AG04450 (cell line): Measurements from ENCODE around the gene GPX3. TPM values are rescaled to one million over a fixed set of nuclear protein-coding genes. Genes with fewer than 3 reads are reported as not detected.

Experiments
- CTCF ChIA-PET: fragments of 300-600, 350-600 bp; formaldehyde crosslinking; extraction: SDS; loops from one replicate; lab custom pipeline; 2022; ENCODE audit warnings: antibody characterized with exemption, inconsistent platforms; lab: Charles Lee
- POLR2A ChIA-PET: fragments of 350-600 bp; formaldehyde crosslinking; extraction: SDS; loops from one replicate; lab custom pipeline; 2021; ENCODE audit warnings: antibody characterized with exemption, inconsistent platforms; lab: Yijun Ruan, JAX
- DNase-seq: peaks from one replicate; pipeline ENCODE4 v3.0.0-alpha.2; 2011; ENCODE audit warnings: low read depth, low spot score
- H3K27ac ChIP-seq: one replicate; pipeline ENCODE4 v1.5.1; 2012; ENCODE audit warnings: low read depth, low read length, control low read depth
- H3K27me3 ChIP-seq: one replicate; pipeline ENCODE4 v1.6.0; 2012; ENCODE audit warnings: low read length; ENCODE audit not compliant: control insufficient read depth, insufficient read depth
- H3K4me3 ChIP-seq: 2 replicates; pipeline ENCODE4 v1.5.1; 2011; ENCODE audit warnings: mild to moderate bottlenecking, low read depth, low read length, control low read depth
- H3K9me3 ChIP-seq: 2 replicates; pipeline ENCODE4 v1.5.1; 2012; ENCODE audit warnings: low read length; ENCODE audit not compliant: control insufficient read depth, insufficient read depth
- polyA plus RNA-seq: library from polyadenylated mRNA; depleted of rRNA; stranded (reverse); fragments of >200 nt; gene quantifications from 2 replicates; pipeline ENCODE4 v1.2.3, GENCODE V29; 2011
- TF ChIP-seq, protein P1 (sequence below): IDR thresholded peaks from 2 replicates; pipeline ENCODE4 v1.5.1; 2011; ENCODE audit warnings: low read depth, low read length, control low read depth, inconsistent platforms

The GPX3 gene
- polyA plus RNA-seq, 1 experiment, result 3.7 TPM

DNA sequence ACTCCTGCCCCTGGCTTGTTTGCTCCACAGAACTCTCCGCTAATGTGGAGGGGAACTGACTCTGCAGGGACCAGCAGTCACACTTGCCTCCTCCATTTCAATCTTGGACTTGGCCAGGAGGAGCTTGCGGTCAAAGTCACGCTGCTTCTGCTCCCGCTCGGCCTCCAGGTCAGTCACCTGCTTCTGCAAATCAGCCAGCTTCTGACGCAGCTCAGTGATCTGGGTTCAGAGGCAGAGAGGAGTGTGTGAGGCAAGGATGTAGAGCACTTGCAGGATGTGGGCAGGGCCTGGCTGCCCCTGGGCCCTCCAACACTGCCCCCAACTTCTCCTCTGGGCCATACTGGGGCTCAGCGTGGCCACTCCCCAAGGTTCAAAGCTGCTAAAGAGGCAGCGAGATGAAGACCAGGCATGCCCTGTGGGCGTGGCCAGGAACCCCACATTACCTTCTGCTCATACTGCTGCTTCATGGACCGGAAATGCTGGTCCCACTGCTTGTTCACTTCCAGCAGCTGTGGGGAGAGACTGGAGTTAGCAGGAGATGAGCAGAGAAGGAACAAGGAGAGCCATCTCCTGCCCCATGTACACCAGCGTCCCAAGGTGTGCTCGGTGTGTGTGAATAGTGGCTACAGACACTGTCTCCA is 22.2 kb downstream of the GPX3 start:
- no peak for DNase-seq
- ChIA-PET POLR2A (interaction anchor here (0.6 kb wide), 1 partner anchor 39 kb away, joined by 6 read pairs; no protein-coding TSS in a partner anchor), CTCF (interaction anchor here (0.8 to 8.3 kb wide), 4 partner anchors 10 to 241 kb away, joined by 3 to 71 read pairs (median 32); no protein-coding TSS in a partner anchor)
- H3K9me3 ChIP-seq, result no peaks in the 10 kb centered on the region
- TF ChIP-seq, protein P1, sequence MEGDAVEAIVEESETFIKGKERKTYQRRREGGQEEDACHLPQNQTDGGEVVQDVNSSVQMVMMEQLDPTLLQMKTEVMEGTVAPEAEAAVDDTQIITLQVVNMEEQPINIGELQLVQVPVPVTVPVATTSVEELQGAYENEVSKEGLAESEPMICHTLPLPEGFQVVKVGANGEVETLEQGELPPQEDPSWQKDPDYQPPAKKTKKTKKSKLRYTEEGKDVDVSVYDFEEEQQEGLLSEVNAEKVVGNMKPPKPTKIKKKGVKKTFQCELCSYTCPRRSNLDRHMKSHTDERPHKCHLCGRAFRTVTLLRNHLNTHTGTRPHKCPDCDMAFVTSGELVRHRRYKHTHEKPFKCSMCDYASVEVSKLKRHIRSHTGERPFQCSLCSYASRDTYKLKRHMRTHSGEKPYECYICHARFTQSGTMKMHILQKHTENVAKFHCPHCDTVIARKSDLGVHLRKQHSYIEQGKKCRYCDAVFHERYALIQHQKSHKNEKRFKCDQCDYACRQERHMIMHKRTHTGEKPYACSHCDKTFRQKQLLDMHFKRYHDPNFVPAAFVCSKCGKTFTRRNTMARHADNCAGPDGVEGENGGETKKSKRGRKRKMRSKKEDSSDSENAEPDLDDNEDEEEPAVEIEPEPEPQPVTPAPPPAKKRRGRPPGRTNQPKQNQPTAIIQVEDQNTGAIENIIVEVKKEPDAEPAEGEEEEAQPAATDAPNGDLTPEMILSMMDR, result no peak
- H3K27ac ChIP-seq, result no peak overlapping the region
- no peak overlapping the region for H3K4me3 ChIP-seq
- no peaks in the 10 kb centered on the region for H3K27me3 ChIP-seq

GRCh38 chr5:151047814-151048425 is 27.5 kb downstream of the GPX3 start:
- H3K9me3 ChIP-seq, result no peaks in the 10 kb centered on the region
- CTCF ChIA-PET, result interaction anchor here (0.5 to 13.1 kb wide), 45 partner anchors 7 to 268 kb away, joined by 3 to 526 read pairs (median 5); partner anchors contain the start of genes ANXA6, GPX3 and TNIP1
- H3K27me3 ChIP-seq, result no peaks in the 10 kb centered on the region
- no peak overlapping the region for H3K4me3 ChIP-seq
- no peak for DNase-seq
- TF ChIP-seq, protein P1, result peak; percentile 83
- POLR2A ChIA-PET, result no interaction called here
- no peak overlapping the region for H3K27ac ChIP-seq

DNA sequence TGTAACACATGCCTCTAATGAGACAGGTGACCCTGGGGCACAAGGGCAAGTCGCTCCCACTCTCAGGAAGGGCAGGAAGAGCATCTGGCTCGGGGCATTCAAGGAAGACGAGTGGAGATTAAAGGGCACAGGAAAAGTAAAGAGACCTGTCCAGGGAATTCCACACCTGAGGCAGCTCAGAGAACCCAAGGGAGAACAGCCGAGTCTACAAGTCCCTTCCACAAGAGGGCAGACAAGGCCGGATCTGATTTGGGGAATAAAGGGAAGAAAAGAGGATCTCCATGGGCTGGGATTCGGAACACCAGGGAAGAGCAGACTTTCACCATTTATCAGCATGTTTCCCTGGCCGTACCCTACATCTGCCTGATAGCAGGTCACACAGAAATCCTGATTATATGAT is 28.1 kb downstream of the GPX3 start:
- ChIA-PET POLR2A (no interaction called here), CTCF (interaction anchor here (0.8 to 13.1 kb wide), 39 partner anchors 8 to 268 kb away, joined by 3 to 526 read pairs (median 5); partner anchors contain the start of genes ANXA6, GPX3 and TNIP1)
- DNase-seq, result no peak
- no peak overlapping the region for H3K27ac ChIP-seq
- H3K9me3 ChIP-seq, result no peaks in the 10 kb centered on the region
- TF ChIP-seq, protein P1, result peak; percentile 43
- no peaks in the 10 kb centered on the region for H3K27me3 ChIP-seq
- no peak overlapping the region for H3K4me3 ChIP-seq

DNA sequence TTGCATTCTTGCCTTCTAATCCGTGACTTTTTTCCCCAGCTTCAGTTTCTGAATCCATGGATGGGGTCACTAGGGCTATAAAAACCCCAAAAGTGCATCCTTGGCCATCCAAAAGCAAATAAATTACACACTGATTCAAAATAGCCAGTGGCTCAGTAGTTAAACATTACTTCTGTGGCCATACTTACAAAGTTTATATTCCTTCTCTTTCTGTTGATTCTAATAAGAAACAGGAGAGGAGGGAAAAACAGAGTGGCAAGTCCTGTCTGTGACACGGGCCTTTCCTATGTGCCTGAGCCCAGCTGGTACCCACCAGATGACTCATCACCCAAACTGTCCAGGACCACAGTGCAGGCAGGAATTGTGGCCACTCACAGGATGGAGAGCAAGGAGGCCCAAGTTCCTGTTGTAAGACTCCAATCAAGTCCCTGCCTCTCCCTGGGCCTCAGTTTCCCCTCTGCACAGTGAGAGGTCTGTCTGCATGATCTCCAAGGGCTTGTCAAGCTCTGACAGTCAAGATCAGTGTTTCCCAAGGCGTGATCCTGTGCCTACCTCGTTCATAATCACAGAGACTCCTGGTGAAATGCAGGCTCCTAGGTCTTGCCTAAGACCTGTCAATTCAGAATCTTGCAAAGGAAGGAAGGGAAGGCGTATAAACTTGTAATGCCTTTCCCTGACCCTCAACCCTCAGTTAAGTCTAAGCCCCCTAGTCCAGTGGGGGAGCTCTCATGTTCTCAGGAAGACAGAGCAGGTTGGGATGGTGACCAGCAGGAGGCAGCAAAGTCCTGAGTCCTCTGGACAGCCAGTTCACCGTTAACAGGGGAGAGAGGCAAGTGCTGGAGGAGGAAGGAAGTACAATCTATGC is 30.9 kb downstream of the GPX3 start:
- no peak overlapping the region for H3K27ac ChIP-seq
- DNase-seq, result peak; percentile 43
- ChIA-PET POLR2A (interaction anchor here (1.5 kb wide), 1 partner anchor 64 kb away, joined by 4 read pairs; no protein-coding TSS in a partner anchor), CTCF (interaction anchor here (0.6 to 13.1 kb wide), 44 partner anchors 7 to 472 kb away, joined by 3 to 526 read pairs (median 5); partner anchors contain the start of genes ANXA6 and TNIP1)
- TF ChIP-seq, protein P1, result peak; percentile 95
- H3K9me3 ChIP-seq, result no peaks in the 10 kb centered on the region
- no peak overlapping the region for H3K4me3 ChIP-seq
- H3K27me3 ChIP-seq, result no peaks in the 10 kb centered on the region
